HG02970 (cell line): ENCODE results near the gene EFCAB11.
"Not testable (repeated sequence)": the region's sequence is repeated elsewhere in the genome, so short reads cannot be mapped to it uniquely, and the experiment has no call there.

ENCODE experiments used
- ATAC-seq: cut with Tn5 transposase; IDR thresholded peaks from one replicate; pipeline ENCODE4 v1.9.1; 2021; ENCODE audit warnings: mild to moderate bottlenecking, moderate library complexity, moderate number of reproducible peaks; ENCODE audit not compliant: unreplicated experiment, low FRiP score

Gene EFCAB11

DNA sequence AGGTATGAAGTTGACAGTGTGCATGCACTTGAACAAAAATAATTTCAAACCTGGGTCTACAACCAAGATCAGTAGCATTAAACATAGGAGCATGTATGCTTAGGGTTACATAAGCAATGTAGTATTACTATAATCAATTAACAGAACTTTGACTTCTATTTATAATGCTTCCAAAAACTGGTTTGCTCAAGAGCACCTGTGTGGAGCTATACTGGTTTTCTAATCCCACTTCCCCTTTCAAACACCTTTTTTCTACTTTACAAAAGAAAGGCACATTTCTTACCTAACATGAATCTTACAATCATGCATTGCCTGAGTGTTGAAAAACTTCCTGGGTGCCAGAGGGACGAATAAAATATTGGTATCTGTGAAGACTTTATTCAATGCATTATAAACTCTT is 72.7 kb downstream of the EFCAB11 start:
- ATAC-seq = no peak

DNA sequence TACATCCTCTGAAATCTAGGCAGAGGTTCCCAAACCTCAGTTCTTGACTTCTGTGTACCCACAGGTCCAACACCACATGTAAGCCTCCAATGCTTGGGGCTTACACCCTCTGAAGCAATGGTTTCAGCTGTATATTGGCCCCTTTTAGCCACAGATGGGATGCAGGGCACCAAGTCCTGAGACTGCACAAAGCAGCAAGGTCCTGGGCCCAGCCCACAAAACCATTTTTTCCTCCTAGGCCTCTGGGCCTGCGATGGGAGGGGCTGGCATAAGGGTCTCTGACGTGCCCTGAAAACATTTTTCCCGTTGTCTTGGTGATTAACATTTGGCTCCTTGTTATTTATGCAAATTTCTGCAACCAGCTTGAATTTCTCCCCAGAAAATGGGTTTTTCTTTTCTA is 80.4 kb downstream of the EFCAB11 start:
- not testable (repeated sequence) for ATAC-seq

GRCh38 chr14:89870316-89870715 is 84.2 kb downstream of the EFCAB11 start:
- ATAC-seq = no peak

GRCh38 chr14:89869606-89870005 is 84.9 kb downstream of the EFCAB11 start:
- ATAC-seq = no peak

GRCh38 chr14:89866458-89866857 is 88.1 kb downstream of the EFCAB11 start:
- no peak for ATAC-seq

DNA sequence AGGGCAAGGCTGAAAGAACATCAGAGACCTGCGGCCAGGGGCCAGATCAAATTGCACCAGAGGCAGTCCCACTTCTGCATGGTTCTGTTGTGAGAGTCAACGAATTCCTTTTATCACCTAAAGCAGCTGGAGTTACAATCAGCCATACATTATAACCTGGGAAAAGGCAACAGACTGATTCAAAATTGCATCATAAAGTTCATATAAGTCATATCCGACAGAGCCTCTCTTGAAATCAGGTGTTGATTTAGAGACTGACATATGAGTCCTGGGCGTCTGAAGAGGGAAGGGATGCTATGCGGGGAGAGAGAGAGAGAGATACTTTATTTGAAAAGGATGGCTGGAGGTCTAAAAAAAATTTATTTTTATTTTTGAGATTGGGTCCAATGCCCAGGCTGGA is 89.4 kb downstream of the EFCAB11 start:
- ATAC-seq = no peak

DNA sequence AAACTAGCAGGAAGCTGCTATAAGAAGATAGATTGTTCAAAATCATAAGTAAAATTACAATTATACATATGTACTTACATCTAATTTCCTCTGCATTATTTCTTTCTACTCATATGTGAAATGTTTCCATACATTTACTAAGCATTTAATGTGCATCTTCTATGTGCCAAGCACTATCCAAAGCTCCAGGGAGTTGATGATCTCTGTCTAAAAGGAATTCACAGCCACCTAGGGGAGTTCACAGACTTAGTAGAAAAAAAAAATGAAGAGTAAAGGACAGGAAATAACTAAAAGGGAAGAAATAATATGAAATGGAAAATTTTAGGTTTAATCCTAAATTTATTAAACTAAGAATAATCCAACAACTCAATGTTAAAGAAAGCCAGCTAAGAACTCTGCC is 91.7 kb downstream of the EFCAB11 start:
- no peak for ATAC-seq

DNA sequence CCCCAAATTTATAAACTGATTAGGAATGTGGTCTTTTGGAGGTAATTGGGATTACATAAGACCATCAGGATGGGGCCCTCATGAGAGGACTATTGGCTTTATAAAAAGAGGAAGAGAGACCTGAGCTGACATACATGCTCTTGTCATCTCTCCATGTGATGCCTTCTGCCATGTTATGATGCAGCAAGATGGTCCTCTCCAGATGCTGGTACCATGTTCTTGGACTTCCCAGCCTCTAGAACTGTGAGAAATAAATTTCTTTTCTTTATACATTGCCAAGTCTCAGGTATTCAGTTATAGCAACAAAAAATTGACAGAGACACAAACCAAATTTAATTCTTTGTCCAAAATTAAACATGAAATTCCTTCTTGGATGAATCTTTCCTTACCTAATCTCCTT is 92.9 kb downstream of the EFCAB11 start:
- ATAC-seq = no peak

- no peak for ATAC-seq
Observed at GRCh38 chr14:89858089-89858488, 96.4 kb downstream of the EFCAB11 start.

DNA sequence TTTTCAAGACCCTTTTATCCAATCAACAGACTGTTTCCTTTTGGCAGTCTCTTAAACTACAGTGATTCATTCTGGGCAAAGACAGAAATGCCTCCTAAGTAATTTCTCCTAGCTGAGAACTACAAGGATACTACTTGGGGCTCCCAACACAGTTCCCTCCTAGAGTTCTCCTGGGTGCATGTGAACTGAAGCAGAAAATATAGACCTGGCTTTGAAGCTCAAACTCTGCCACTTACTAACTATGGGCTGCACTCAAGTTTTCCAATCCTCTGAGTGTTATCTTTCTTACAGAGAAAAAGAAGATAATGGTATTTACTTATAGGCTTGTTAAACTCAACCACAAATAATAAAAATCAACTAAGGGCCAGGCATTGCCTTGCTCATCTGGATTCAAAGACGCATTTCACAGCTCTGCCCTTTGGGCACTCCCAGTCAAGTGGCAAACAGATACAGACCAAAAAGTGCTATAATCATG is 97.6 kb downstream of the EFCAB11 start:
- no peak for ATAC-seq

- no peak for ATAC-seq
Observed at GRCh38 chr14:89855961-89856656, 98.4 kb downstream of the EFCAB11 start.

- ATAC-seq = no peak
Observed at GRCh38 chr14:89853936-89854693, 100.4 kb downstream of the EFCAB11 start.

GRCh38 chr14:89851106-89851505 is 103.4 kb downstream of the EFCAB11 start:
- no peak for ATAC-seq

- no peak for ATAC-seq
Observed at GRCh38 chr14:89849931-89850330, 104.6 kb downstream of the EFCAB11 start.

- no peak for ATAC-seq
Observed at GRCh38 chr14:89848165-89848564, 106.4 kb downstream of the EFCAB11 start.

GRCh38 chr14:89845346-89845745 is 109.2 kb downstream of the EFCAB11 start:
- ATAC-seq = no peak

- ATAC-seq = no peak
Observed at GRCh38 chr14:89844508-89844907, 110.0 kb downstream of the EFCAB11 start.

DNA sequence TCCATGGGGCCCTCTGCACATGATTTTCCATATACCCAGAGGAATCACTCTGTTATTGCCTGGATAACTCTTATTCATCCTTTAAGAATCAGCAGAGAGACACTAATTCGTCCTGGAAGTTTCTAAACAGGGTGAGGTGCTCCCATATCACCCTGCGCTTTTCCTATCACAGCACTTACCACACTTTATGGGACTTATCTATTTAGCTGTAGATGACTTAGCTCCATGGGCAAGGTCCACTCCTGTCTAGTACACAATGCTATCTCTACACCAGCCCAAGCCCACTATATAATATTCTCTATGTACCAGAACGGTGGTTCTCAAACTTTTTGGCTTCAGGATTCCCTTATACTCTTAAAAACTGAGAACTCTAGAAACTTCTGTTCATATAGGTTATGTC is 111.7 kb downstream of the EFCAB11 start:
- no peak for ATAC-seq

DNA sequence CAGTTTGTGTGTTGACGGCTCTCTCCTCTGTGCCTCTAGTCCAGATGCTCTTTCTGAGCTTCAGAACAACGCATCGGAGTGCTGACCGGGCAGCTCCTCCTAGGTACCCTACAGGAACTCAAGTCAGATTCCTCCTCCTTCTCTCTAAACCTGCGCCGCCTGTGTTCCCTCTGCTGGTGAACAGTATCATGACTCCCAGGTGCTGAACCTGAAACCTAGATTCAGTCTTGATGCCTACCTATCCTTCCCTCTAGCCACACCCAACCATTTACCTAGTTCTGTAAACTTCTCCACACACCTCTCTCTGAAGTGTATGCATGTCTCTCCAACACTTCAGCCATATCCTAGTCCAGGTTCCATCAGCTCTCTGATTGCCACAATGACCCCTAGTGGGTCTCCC is 112.7 kb downstream of the EFCAB11 start:
- ATAC-seq = no peak

DNA sequence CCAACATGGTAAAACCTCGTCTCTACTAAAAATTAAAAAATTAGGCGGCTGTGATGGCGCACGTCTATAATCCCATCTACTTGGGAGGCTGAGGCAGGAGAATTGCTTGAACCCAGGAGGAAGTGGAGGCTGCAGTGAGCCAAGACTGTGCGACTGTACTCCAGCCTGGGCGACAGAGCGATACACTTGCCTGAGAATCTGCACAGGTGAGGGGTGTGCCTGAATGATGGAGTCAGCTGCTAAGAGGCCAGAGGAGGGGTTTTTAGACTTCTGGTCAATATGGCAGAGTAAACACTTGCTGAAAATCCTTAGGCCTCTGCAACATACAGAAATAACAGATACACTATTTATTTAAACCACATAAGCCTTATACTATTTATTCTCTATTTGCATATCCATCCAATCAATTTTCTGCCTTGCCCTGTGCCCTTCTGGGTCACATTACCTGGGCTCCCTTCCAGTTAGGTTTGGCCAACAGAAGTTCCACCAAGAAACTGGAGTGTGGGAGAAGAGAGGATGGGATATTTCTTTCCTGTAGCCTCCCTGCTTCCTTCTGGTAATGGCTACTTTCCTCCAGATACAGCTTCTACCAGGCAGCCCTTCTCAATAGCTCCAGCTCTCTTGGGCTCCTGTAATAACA is 117.6 kb downstream of the EFCAB11 start:
- no peak for ATAC-seq

- ATAC-seq = no peak
Observed at GRCh38 chr14:89833661-89834060, 120.9 kb downstream of the EFCAB11 start.
